Spinal cord (tissue), 10 donors: ENCODE results near the gene PLD6. TPM values are rescaled to one million over a fixed set of nuclear protein-coding genes. Genes with fewer than 3 reads are reported as not detected.
"Not testable (repeated sequence)": the region's sequence is repeated elsewhere in the genome, so short reads cannot be mapped to it uniquely, and the experiment has no call there.

Experiments used
- DNase-seq, 6 donors: peaks; one replicate each; pipeline versions ENCODE4 v3.0.0 to v3.0.0-alpha.2; 2013 to 2015; ENCODE audit warnings: low spot score in 6 of 6, low read depth in 4 of 6
- H3K27ac ChIP-seq: one replicate; pipeline ENCODE4 v1.5.1; 2013; ENCODE audit warnings: low read depth, low read length, control low read depth
- H3K27me3 ChIP-seq: one replicate; pipeline ENCODE4 v1.6.1; 2013; ENCODE audit warnings: low read length; ENCODE audit not compliant: control insufficient read depth, insufficient read depth
- H3K36me3 ChIP-seq: one replicate; pipeline ENCODE4 v1.6.1; 2013; ENCODE audit warnings: low read length; ENCODE audit not compliant: control insufficient read depth, insufficient read depth
- H3K4me1 ChIP-seq: one replicate; pipeline ENCODE4 v1.6.1; 2013; ENCODE audit warnings: low read length; ENCODE audit not compliant: control insufficient read depth, insufficient read depth
- H3K4me3 ChIP-seq: one replicate; pipeline ENCODE4 v1.5.1; 2013; ENCODE audit warnings: low read depth, low read length, control low read depth
- H3K9me3 ChIP-seq: one replicate; pipeline ENCODE4 v1.6.1; 2013; ENCODE audit warnings: low read length; ENCODE audit not compliant: control insufficient read depth, insufficient read depth
- WGBS: methylation state at CpG from one replicate; pipeline ENCODE4 v1.1.5; 2013; ENCODE audit warnings: missing lambda C conversion rate; ENCODE audit not compliant: insufficient coverage; 5-methylcytosine and 5-hydroxymethylcytosine counted together
- polyA plus RNA-seq, 2 donors: library from polyadenylated mRNA; unstranded; fragments of 120-200 nt; gene quantifications; one replicate each; pipeline ENCODE4 v1.2.1, GENCODE V29; 2013; ENCODE audit not compliant: insufficient read length in 2 of 2
- total RNA-seq, 2 donors: library from RNA; depleted of rRNA in 1 of 2; stranded (reverse); fragments of 120-200 nt in 1 of 2; fragments of >200 nt in 1 of 2; gene quantifications; one replicate each; pipeline versions ENCODE4 v1.2.3 to v1.2.4, GENCODE V29; 2013 to 2014
- donor health status: healthy.

Gene PLD6
- total and polyA plus RNA-seq, 4 donors: 10.2 to 14.7 (median 11.8) TPM

DNA sequence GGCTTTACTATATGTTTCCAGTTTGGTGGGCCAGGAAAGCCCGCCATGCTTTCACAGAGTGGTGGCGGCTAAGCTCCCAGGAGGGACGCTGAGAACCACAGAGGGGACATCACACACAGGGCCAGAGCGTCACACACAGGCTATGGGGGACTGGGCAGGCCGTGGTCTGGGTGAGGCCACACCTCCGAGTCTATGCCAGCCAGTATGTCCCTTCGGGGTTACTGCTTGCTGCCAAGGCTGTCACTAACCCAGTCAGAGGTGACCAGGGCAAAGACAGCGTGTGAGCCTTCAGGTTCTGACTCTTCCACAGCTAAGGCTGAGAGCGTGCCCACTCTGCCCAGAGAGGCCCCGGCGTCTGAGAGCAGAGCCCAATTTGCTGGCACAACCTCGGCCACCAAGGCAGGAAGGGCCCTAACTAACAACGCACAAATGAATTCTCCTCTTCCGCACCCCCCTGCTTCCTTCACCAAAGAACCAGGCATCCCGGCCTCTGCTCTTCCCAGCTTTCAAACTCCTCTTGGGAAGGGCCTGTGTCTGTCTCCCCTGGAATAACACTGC, 2.9 kb downstream of the PLD6 start:
- Histone ChIP-seq H3K27me3 (no peaks in the 10 kb centered on the region), H3K4me3 (no peak overlapping the region), H3K9me3 (no peaks in the 10 kb centered on the region), H3K27ac (no peak overlapping the region), H3K36me3 (peaks cover 25% of the 10 kb centered on the region), H3K4me1 (peaks cover 48% of the 10 kb centered on the region)
- no peak for DNase-seq
- 72% methylated on average over 15 of the region's 15 CpGs for WGBS

DNA sequence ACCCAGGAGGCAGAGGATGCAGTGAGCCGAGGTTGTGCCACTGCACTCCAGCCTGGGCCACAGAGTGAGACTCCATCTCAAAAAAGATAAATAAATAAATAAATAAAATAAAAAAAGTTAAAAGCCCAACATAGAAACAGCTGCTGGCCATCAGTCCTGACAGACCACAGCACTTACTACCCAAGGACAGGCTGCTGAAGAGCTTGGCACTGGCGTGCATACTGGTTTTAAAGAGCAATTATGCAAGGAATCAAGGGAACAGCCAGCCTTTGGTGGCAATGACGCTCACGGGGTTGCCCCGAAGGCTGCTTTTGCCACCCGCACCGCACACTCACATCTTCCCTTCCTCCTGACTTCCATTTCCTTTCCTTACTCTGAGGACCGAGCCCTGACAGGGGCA, 4.2 kb downstream of the PLD6 start:
- no peak for DNase-seq
- no peaks in the 10 kb centered on the region for H3K27me3 ChIP-seq
- H3K27ac ChIP-seq: no peak overlapping the region
- H3K36me3 ChIP-seq: peaks cover 25% of the 10 kb centered on the region
- H3K4me3 ChIP-seq: no peak overlapping the region
- peaks cover 48% of the 10 kb centered on the region for H3K4me1 ChIP-seq
- 88% methylated on average over 6 of the region's 8 CpGs for WGBS
- no peaks in the 10 kb centered on the region for H3K9me3 ChIP-seq

GRCh38 chr17:17201271-17201670, 4.9 kb downstream of the PLD6 start:
- DNase-seq: no peak
- no peaks in the 10 kb centered on the region for H3K27me3 ChIP-seq
- WGBS: 79% methylated on average over 7 of the region's 10 CpGs
- peaks cover 48% of the 10 kb centered on the region for H3K4me1 ChIP-seq
- peak overlapping the region; percentile 76 for H3K27ac ChIP-seq
- no peak overlapping the region for H3K4me3 ChIP-seq
- H3K9me3 ChIP-seq: no peaks in the 10 kb centered on the region
- peaks cover 25% of the 10 kb centered on the region for H3K36me3 ChIP-seq

DNA sequence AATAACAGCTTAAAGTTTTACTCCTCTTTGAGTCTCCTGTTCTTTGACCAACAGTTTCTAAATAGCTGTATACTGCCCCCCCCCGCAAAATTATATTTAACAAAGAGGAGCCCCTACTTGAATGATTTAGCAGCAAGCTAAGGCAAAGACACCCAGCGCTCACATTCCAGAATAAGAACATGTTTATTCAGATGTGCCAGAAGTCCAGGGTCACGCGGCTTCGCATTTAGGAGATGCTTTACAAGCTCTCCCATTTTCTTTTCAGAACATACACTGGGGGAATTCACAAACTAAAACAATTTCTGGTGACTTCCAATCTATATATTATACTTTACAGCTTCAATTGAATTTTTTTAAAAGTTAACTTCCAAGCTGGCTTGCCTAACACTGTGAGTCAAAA, 5.3 kb downstream of the PLD6 start:
- peaks cover 25% of the 10 kb centered on the region for H3K36me3 ChIP-seq
- WGBS: 63% methylated on average over 4 of the region's 5 CpGs
- H3K4me3 ChIP-seq: no peak overlapping the region
- H3K27ac ChIP-seq: peak overlapping the region; percentile 76
- H3K9me3 ChIP-seq: no peaks in the 10 kb centered on the region
- peak in 1 of 6 donors; percentile 51 for DNase-seq
- peaks cover 48% of the 10 kb centered on the region for H3K4me1 ChIP-seq
- no peaks in the 10 kb centered on the region for H3K27me3 ChIP-seq

DNA sequence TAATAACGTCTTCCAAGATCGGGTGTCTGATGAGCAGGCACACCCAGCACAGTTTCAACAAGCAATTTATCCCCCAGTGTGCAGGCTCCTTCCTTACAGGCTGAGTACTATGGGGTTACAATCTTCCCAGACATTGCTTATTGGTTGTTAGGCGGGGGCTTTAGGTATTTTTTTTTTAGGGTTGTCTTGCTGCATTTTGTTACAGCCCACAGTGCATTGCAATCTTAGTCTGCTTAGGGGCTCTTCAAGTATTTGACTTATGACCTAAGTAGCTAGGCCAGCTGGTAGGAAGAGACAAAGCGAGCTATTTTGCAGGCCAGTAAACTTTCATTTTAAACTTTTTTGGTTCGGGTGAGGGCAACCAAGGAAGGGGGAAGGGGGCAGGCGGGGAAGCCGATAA, 5.8 kb downstream of the PLD6 start:
- no peak overlapping the region for H3K4me3 ChIP-seq
- peaks cover 43% of the 10 kb centered on the region for H3K4me1 ChIP-seq
- H3K9me3 ChIP-seq: no peaks in the 10 kb centered on the region
- 44% methylated on average over 4 of the region's 7 CpGs for WGBS
- H3K36me3 ChIP-seq: peaks cover 25% of the 10 kb centered on the region
- no peaks in the 10 kb centered on the region for H3K27me3 ChIP-seq
- no peak for DNase-seq
- H3K27ac ChIP-seq: peak overlapping the region; percentile 76

DNA sequence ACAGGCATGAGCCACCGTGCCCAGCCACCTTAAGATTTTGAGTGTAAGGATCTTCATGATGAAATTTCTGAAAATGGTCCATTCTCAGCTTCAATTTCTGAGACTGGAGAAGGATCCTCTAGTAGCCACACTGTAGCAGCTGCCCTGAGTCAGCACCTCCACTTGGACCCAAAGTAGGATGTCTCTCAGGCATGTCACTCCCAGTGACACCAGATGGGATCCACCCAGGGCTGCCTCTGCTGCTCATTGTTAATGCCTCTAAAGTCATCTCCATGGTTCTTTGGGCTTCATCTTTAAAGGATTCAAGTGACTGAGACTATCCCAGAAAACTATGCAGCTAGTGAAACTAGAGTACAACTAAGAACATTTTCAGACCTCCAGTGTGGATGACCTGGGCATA, 7.9 kb downstream of the PLD6 start:
- no peaks in the 10 kb centered on the region for H3K27me3 ChIP-seq
- H3K36me3 ChIP-seq: peaks cover 20% of the 10 kb centered on the region
- no peaks in the 10 kb centered on the region for H3K9me3 ChIP-seq
- H3K27ac ChIP-seq: no peak overlapping the region
- H3K4me3 ChIP-seq: no peak overlapping the region
- H3K4me1 ChIP-seq: peaks cover 22% of the 10 kb centered on the region
- no peak for DNase-seq
- 100% methylated on average over 1 of the region's 1 CpG for WGBS

DNA sequence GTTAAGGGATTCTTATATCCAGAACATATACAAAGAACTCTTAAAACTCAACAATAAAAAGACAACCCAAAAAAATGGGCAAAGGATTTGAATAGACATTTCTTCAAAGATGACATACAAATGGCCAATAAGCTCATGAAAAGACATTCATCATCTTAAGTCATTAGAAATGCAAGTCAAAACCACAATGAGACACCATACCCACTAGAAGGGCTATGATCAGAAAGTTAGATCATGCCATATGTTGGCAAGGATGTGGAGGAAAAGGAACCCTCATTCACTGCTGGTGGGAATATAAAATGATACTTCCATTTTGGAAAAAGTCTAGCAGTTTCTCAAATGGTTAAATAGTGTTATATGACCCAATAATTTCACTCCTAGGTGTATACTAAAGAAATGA, 9.4 kb downstream of the PLD6 start:
- peaks cover 22% of the 10 kb centered on the region for H3K4me1 ChIP-seq
- no peak for DNase-seq
- H3K36me3 ChIP-seq: peaks cover 5% of the 10 kb centered on the region
- no peaks in the 10 kb centered on the region for H3K9me3 ChIP-seq
- H3K4me3 ChIP-seq: no peak overlapping the region
- no peak overlapping the region for H3K27ac ChIP-seq
- H3K27me3 ChIP-seq: no peaks in the 10 kb centered on the region

GRCh38 chr17:17195466-17195865, 10.7 kb downstream of the PLD6 start:
- DNase-seq, H3K27ac ChIP-seq, H3K4me3 ChIP-seq, H3K27me3 ChIP-seq, H3K9me3 ChIP-seq, H3K36me3 ChIP-seq: not testable (repeated sequence)
- 100% methylated on average over 1 of the region's 5 CpGs for WGBS
- peaks cover 14% of the 10 kb centered on the region for H3K4me1 ChIP-seq

- DNase-seq: peak in 2 of 6 donors; percentile 28 to 71
- Histone ChIP-seq H3K9me3 (no peaks in the 10 kb centered on the region), H3K4me3 (no peak overlapping the region), H3K27me3 (no peaks in the 10 kb centered on the region), H3K27ac (peak overlapping the region; percentile 2), H3K4me1 (peaks cover 13% of the 10 kb centered on the region), H3K36me3 (peaks cover 20% of the 10 kb centered on the region)
- 50% methylated on average over 2 of the region's 10 CpGs for whole genome bisulfite sequencing
These were observed 14.2 kb downstream of the PLD6 start for GRCh38 chr17:17191961-17192381.

GRCh38 chr17:17191346-17191792, 14.8 kb downstream of the PLD6 start:
- WGBS: 63% methylated on average over 9 of the region's 11 CpGs
- H3K9me3 ChIP-seq: no peaks in the 10 kb centered on the region
- no peak overlapping the region for H3K4me3 ChIP-seq
- DNase-seq: no peak
- H3K27me3 ChIP-seq: no peaks in the 10 kb centered on the region
- H3K36me3 ChIP-seq: peaks cover 25% of the 10 kb centered on the region
- H3K4me1 ChIP-seq: peaks cover 17% of the 10 kb centered on the region
- no peak overlapping the region for H3K27ac ChIP-seq
